Spleen (tissue), 7 donors: ENCODE measurements around the gene PAMR1.

Experiments
- POLR2A ChIP-seq, 3 donors: fragments of 450-650 bp; IDR thresholded peaks; one replicate each; pipeline ENCODE4 v1.5.1; 2017; ENCODE audit warnings: antibody characterized with exemption in 3 of 3, mild to moderate bottlenecking in 1 of 3
- POLR2AphosphoS5 ChIP-seq, 3 donors: sonication (generic); formaldehyde crosslinking; IDR thresholded peaks; one replicate each; pipeline ENCODE4 v1.5.1; 2017; ENCODE audit warnings: antibody characterized with exemption in 3 of 3
- TF ChIP-seq, protein P1 (sequence below), 11 experiments: fragments of 200-600 bp in 7 of 11; fragments of 450-650 bp in 4 of 11; sonication (generic) in 4 of 11; IDR thresholded peaks in 8 of 11; conservative IDR thresholded peaks in 3 of 11; 1 replicate in 7 of 11; 2 replicates in 4 of 11; pipeline versions ENCODE4 v1.4.0 to v1.8.0; 2016 to 2021; ENCODE audit warnings: antibody characterized with exemption in 11 of 11, inconsistent platforms in 4 of 11, mild to moderate bottlenecking in 1 of 11
- donor health status: DM: no; HTN: no; CAD: no; lungs with moderate emphysema.
- donor health status: DM: no; HTN: no; CAD: no.
- donor health status: DM: no; HTN: no; CAD: no.

DNA sequence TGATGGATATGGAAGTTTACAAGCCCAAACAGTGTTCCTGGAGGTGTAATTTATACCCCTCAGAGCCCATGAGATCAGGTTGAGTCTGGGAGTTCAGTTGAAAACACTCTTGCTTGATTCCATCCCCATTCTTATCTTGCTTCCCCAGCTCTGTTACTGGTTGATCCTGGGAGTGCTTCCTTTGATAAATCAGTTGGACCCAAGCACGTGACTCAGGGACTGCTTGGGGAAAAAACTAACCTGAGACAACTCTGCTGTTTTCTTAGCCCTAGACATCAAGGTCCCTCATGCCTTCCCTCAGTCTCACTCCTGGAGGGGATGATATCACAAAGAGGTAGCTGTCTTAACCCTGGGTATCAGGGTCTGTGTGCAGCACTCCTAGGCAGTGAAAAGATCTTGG, 71.1 kb downstream of the PAMR1 start:
- TF ChIP-seq POLR2AphosphoS5 (IDR thresholded peaks at IDR 0.05) = no peak
- TF ChIP-seq, protein P1, sequence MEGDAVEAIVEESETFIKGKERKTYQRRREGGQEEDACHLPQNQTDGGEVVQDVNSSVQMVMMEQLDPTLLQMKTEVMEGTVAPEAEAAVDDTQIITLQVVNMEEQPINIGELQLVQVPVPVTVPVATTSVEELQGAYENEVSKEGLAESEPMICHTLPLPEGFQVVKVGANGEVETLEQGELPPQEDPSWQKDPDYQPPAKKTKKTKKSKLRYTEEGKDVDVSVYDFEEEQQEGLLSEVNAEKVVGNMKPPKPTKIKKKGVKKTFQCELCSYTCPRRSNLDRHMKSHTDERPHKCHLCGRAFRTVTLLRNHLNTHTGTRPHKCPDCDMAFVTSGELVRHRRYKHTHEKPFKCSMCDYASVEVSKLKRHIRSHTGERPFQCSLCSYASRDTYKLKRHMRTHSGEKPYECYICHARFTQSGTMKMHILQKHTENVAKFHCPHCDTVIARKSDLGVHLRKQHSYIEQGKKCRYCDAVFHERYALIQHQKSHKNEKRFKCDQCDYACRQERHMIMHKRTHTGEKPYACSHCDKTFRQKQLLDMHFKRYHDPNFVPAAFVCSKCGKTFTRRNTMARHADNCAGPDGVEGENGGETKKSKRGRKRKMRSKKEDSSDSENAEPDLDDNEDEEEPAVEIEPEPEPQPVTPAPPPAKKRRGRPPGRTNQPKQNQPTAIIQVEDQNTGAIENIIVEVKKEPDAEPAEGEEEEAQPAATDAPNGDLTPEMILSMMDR (IDR thresholded peaks at IDR 0.05 in 8 of 11, conservative IDR thresholded peaks at IDR 0.05 in 3 of 11) = no peak
- no peak for TF ChIP-seq POLR2A (IDR thresholded peaks at IDR 0.05)
